C1 segment of cervical spinal cord (tissue), 14 donors: ENCODE results near the gene PALD1.

Experiments
- DNase-seq, 14 donors: peaks; one replicate each; lab custom pipeline; 2025; lab: John Stamatoyannopoulos, UW

Gene PALD1

DNA sequence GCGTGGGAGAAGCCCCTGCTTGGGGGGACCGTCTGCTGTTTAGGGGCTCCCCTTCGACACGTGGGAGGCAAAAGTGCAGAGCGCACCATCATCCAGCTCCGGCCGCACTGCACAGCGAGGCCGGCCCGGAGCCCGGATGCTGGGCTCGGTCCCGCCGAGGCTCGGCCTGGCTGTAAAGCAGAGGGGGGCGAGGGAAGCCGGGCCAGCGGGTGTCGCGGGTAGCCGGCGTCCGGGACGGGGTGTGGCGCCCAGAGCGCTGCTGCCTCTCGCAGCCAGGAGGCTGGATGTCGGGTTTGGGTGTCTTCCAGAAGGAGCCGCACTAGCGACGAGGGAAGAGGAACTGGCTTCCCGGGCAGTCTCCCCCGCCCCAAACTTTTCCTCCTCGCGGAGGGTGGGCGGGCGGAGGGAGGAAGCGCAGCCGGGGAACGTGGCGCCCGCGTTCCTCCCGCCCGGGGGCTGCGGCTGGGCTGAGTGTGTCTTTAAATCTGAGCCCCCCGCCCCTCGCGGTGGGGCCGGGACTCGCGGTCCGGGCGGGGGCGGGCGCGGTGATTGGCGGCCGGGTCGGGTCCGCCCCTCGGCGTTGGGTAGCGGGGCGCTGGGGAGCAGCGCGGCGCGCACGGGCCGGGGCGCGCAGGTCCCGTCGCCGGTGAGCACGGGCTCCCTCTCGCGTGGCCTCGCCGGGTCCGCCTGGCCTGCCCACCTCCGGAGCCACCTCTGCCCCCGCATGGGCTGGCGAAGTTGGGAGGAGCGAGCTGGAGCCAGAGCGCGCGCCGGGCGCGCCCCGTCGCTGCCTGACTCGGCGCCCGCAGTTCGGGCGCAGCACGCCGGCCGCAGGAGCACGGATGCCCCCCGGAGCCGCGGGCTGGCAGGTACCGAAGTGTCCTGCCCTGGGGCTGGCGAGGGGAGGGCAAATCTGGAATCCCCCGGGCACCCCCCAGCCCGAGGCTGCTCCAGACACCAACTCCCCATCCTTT lies at the start of gene PALD1:
TSS of gene PALD1 (plus strand) at position 577 of the 974 bp plus-strand sequence. CDS start 47,185 bp downstream, outside the sequence.
- DNase-seq: peak in 8 of 14 donors; percentile 33 to 76 (median 54)

DNA sequence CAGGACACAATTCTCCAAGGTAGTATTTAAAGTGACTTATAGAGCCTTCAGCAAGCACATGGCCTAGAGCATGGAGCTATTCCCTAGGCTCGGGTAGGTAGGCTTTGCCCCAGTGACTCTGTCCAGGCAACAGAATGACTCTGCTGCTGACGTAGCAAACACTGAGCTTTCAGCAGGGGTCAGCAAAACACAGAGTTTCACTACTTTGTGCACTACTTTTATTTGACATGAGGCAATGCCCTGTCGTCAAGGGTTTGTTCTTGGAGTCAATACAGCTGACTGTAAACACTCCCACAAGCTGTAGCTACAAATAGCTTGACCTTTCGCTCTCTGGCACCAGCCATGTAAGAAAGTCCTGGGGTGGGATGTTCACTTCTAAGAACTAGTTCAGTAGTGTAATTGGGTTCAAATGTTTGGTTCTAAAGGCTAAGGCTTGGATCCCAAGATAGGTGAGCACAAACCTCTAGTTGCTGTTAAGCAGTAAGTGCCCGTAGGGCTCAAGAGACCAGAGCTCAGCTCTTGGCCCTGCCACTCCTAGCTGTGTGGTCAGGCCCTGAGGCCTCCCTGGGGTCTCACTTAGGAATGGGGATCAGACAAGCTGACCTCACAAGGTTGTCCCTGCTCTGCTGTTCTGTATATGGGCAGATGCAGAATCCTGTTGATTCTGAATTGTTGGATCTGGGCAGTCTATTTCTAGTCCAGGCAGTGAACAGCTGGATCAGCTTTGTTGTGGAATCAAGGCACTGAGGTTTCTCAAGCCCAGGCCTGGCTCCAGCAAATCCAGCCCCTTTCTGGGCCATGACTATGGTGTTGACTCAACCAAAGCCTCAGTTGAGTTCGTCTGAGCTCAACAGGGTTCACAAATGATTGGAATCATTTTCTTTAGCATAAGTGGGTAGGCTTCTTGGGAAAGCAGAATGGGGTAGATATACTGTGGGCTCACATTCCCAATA lies 47.8 kb upstream of the PALD1 start:
- DNase-seq: peak in 6 of 14 donors; percentile 5 to 40 (median 16)

DNA sequence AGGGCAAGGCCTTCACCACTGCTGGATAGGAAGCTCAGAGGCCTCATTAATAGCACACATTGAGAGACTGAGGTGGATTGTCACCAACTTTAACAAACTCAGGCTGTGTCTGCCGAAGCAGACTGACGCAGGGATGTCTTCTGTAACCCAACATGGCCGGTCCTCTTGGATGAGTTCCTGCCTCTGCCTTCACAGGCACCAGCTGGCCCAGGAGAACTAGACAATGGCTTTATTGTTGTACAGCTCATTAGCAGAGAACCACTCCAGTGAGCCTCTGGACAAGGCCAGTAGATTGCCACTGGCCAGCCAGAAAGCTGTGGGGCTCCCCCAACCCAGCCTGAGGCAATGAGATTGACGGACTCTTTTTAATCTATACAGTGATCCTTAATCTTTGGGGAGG lies 46.5 kb upstream of the PALD1 start:
- DNase-seq: peak in 11 of 14 donors; percentile 36 to 79 (median 60)

DNA sequence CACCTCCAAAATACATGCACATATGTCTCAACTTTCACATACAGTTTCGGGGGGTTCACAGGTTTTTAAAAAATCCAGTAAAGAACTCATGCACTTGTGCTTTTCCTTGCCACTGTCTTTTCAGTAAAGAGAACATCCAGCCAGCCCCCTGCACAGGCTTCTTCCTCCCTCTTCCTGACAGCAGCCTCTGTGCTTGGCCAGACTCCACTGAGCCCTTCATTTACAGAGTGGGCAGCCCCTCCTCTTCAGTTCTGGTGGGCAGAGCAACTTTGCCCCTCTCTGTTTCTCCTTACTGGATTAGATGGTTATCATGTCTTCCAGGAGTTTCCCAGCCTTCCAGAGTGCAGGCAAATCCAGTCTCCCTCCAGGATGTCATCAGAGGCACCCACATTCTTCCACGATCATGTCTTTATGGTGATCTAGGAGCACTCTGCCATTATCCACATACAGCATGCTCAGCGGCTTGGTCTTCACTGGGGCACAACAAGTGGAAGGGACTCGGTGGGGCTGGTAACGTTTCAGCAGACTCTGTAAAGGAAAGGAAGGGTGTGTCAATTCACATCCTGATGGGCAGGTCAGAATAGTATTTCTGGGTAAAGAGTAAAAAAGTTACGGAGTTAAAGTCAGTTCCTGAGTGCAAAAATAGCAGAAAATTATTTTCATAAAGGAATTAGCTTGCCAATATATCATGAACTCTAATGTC lies 45.9 kb upstream of the PALD1 start:
- DNase-seq: no peak

DNA sequence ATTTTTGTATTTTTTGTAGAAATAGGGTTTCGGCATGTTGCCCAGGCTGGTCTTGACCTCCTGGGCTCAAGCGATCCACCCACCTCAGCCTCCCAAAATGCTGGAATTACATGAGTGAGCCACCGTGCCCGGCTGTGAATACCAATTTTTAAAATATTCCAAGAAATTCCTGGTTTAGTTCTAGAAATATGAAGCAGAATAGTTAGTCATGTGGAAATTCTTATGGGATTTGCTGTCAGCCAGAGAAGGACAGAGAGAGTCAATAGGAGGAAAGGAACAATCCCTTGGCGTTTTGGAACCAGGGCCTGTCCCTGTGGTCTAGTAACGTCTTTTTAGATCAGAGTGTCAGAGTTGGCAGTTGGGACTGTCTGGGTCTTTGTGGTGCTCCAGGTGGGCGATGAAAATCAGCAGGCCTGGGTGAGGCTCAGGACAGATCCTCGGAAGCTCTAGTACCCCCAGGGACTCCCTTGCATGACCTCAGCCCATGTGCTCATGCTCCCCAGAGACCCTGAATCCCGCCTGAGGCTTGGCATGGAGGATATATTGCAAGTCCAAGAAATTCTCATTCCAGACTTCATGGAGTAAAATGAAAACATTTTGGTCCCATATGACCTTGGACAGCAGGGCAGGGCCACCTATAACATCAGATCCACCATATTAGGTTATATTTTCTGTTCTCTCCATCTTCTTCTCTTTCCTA lies 44.8 kb upstream of the PALD1 start:
- DNase-seq: no peak

DNA sequence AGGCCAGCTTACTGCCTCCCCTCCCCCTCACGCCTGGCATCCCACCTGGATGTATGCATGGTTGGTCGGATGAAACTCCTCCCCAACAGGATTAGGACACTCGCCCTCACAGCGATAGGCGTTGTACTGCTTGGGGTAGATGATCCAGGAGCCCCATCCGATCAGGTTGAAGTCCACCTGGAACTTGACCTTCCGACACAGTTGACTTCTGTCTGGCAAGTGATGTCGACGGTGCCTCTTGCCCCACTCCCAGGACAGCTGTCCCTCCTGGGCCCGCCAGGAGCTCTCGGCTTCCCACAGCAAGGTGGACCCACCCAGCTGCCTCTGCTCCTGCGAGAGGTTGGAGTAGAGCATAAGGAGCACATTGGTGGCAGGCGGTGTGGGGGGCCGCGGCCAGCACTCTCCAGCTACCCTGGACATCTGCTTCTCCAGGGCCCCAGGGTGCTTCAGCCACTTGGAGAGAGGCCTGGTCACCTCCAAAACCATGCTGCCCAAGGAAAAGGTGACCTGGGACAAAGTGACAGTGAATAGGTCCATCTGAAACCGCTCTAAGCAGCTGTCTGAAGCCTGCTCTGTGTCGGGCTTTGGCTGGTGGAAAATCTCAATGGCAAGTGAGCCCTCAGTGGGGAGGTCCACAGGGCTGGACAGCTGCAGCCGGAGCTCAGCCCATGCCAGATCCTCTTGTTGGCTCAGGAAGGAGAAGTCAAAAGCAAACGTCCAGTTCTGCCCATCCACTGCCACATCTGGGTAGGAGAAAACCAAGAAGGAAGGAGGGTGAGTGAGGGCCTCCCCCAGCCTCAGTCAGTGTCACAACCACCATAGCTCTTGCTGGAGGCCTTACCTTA lies 43.1 kb upstream of the PALD1 start:
- DNase-seq: no peak

DNA sequence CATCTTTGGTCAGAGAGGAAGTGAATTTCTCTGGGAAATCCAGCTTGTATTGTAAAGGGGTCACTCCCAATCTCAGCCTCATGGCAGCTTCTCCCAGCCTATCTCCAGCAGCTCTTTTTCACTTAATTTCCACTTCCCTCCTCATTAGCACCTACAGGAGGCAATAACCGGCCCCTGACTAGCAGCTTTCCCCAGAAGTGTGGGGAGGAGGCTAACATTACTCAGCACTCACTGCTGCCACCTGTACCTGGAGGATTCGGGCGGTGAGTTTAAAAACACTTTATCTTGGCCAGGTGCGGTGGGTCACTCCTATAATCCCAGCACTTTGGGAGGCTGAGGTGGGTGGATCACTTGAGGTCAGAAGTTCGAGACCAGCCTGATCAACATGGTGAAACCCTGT lies 40.8 kb upstream of the PALD1 start:
- DNase-seq: no peak

DNA sequence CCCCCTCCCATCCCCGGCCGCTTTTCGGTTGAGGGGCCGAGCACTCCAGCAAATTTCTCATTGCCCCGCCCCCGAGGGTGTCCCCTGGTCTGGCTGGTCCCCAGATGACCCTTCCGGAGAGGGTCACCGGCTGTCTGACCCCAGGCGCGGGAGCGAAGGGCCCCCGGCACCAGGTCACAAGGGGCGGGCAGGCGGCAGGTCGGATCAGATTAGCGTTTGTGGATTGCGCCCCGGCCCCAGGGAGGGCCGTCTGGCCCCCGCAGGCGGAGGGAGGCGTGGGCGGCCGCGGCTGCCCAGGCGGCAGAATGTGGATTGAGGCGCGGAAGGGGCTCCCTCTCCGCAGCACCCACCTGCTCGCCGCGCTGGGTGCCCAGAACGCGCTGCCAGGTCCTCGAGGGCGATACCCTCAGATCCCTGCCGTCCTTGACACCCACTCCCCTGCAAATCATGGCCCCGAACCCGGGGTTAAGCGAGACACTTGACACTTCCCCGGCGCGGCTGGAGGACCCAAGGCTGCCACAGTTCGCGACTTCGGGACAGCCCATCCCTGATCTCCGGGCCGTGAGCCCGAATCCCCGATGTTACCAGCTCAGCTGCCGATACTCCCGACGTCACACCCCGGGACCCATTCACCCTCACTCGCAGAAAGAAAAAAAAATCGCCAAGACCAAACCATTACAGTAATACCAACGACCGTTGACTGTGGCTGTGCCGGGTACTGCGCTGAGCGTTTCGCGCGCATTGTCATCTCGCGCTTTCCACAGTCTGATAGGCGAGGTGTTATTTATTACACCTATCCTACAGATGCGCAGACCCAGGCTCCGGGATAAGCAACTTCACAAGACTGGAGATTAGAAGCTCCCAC lies 38.0 kb upstream of the PALD1 start:
- no peak for DNase-seq

DNA sequence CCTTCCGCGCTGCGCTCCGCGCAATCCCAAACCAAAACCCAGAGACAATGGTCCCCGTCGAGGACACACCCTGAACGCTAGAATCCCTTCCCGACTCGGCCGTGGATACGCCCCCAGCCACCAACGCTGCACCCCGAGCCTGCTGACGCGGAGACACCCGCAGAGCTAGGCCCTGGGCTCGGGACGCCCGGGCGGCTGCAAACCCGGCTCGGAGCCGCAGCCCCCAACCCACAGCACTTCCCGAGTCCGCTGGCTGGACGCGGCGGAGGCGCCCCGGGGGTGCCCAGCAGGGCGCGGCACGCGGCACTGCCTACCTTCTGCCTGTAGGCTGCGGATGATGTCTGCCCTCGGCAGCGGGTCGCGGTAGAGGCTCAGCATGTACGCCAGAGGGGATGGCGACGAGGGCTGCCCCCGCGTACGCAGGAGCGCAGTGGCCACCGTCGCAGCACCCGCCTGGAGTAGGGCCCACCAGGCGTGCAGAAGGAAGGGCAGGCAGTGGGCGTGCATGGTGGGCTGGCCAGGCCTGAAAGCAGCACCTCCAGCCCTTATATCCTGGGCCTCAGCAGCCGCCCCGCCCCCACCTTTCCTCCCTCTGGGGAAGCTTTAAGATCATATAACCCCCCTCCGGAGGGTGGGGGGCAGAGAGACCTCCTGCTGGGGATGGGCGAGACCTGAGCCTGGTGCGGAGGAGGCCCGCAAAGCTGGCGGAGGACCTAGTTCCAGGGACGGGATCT lies 37.2 kb upstream of the PALD1 start, which contains the start of gene NODAL:
TSS of gene NODAL (minus strand) at position 521 of the 734 bp plus-strand sequence. CDS start at position 507, 14 bp downstream.
- no peak for DNase-seq

DNA sequence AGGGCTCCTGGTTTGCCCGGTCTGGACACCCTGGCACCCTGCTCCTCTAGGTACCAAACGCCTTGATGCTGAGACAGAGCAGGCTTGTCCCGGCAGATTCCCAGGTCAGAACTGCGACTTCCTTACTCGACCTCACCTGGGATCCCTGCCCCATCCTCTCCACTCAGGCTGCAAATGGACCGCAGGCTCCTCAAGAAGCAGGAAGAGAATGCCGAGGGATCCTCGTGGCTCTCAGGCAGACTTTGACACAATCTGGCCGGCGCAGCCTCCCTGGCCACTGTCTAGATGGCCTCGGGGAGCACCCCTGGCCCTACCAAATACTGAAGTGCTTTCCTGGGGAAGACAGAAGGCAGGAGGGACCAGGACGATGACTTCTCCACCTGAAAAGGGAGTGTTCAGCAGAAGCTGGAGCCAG lies 36.7 kb upstream of the PALD1 start:
- DNase-seq: no peak

DNA sequence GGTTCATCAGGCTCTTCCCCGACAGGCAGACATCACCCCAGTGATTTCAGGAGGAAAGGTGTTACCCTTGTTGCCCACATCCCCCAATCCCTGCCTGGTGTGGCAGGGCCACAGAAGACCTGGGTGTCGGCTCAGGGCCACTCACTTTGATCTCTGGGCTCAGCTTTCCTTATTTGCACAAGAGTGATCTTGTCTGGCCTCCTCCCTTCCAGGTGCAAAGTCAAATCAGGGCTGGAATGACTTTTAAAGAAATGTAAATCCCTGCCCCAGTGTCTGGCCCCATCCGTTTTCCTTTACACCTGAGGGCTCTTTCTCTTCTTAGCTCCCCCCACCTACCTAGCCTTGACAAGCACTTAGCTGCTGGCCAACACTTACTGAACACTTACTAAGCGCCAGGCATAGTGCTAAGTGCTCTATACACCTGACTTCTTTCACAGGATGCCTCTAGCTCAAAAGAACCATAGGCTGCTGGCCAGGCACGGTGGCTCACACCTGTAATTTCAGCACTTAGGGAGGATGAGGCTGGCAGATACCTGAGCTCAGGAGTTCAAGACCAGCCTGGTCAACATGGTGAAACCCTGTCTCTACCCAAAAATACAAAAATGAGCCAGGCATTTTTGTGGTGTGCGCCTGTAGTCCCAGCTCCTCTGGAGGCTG lies 36.1 kb upstream of the PALD1 start:
- DNase-seq: no peak

DNA sequence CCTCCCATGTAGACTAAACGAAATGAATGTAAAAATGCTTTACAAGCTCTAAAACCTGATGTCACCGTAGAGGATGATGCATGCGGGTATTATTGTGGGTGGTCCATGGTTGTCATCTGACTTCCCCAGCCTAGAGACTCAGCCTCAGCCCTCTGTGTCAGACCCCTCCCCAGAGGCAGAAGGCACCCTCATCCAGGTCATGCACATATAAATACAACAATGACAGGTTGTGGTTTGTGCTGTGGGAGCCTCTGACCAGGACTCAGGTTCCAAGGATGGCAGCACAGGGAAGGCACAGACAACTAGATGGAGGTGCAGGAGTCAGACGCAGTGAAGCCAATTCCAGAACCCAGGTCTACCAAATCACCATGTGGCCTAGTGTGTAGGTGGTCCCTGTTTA lies 33.8 kb upstream of the PALD1 start:
- no peak for DNase-seq

DNA sequence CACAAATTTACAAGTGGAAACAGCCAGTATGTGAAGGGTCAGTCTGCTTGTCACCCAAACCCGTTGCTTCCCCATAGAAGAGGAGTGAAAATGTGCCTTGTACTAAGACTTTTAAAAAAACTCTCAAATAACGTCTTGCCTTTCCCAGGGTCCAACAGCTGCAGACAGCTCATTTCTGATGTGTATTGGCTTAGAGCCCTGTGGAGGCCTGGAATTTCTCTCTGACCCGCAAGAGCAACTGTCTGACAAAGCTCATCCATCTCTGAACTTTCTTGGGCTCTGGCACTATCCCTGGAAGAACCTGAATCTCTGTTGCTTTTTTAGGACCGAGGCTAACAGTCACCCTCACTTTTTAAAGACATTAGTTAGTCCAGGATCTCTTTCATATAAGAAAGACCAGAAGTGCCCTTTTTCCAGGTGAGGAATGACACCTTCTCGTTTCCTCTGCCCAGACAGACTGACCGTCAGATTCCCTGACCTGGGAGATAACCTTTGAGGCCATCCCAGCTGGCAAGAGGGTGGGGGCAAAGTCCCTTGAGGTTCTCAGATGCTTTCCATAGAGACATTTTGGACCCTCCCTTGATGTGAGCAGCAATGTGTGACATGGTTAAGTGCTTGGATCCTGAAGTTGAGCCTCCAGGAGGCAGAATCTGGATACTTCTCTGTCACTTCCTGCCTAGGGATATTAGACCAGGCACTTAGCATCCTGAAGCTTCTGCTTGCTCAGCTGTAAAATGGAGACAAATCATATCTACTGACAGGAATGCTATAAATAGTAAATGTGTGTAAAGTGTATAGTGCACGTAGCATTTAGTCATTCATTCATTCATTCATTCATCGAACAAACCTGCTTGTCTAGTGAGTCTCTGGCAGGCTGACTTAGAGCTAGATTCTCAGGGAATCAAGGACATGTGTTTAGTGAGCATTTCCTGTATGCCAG lies 32.6 kb upstream of the PALD1 start:
- DNase-seq: no peak

DNA sequence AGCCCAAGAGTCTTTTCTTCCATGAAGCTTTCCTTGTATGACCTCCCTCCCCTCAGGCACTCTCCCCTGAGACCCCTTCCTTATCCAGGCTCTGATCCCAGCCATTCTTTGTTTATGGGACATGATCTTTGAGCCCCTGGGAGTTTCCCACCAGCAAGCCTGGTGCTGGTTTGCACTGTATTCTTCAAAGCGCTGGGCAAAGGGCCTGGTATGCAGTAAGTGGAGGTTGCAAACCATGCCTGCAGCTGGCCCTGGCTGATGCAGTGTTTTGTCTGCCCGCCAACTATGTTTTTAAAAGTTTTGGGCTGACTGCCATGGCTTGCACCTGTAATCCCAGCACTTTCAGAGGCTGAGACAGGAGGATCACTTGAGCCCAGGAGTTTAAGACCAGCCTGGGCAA lies 30.3 kb upstream of the PALD1 start:
- DNase-seq: no peak

DNA sequence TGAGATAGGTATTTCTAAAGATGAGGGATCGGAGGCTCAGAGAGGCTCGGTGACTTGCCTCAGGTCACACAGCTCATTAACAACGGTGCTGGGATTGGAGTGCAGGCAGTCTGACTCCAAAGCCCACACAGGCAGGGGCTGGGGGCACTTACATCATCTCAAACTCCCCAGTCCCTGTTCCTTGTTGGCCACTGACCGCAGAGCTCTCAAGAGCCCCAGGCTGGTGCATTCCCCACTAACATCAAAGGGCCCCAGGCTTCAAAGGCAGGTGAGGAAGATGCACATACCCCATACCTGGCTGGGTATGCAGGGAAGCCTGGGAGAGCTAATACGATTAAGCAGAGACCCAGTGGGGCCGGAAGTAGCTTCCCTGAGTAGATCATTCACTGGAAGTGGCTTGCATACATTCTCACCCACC lies 23.3 kb upstream of the PALD1 start:
- DNase-seq: no peak

DNA sequence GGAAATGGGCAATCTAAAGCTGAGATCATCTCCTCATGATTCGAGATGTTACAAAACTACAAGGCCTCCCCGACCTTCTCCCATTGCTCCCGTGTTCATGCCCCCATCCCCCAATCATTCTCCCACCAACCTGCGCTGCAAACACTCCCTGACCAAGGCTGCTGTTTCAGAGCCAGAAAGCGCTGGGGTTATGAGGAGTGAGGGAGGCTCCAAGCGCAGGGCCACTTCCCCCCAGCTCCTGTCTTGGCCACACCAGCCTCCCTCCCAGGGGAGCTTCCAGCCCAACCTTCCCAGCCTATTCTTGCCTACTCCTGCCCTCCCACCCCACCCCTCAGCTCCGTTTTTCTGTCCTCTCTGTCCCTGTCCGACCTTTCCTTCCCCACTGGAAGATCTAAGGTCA lies 22.4 kb upstream of the PALD1 start:
- DNase-seq: no peak
